Measurements from ENCODE around the gene ANK3.

The ANK3 gene

DNA sequence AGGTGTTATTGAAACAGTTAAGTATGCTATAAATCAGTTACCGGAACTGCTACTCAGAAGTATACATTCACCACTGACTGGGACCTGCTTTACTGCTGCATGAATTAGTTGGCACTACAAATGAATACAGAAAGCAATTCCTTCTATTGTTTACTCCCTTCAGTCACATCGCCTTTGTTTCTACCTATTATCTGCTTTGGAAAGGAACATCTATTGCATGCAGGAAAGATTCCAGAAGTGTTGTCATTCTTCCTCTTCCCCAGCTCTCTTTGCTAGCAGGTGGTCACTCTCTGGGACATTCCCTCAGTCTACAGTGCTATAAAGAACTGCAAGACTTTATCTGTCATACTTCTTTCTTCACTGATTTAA, 131.3 kb downstream of the ANK3 start:
- in situ Hi-C loops (cut with HindIII; ENCODE audit: low sequenced_read_pairs): no loop called here
- no peak for DNase-seq (ENCODE audit: low read depth)
- TF ChIP-seq, protein P1, sequence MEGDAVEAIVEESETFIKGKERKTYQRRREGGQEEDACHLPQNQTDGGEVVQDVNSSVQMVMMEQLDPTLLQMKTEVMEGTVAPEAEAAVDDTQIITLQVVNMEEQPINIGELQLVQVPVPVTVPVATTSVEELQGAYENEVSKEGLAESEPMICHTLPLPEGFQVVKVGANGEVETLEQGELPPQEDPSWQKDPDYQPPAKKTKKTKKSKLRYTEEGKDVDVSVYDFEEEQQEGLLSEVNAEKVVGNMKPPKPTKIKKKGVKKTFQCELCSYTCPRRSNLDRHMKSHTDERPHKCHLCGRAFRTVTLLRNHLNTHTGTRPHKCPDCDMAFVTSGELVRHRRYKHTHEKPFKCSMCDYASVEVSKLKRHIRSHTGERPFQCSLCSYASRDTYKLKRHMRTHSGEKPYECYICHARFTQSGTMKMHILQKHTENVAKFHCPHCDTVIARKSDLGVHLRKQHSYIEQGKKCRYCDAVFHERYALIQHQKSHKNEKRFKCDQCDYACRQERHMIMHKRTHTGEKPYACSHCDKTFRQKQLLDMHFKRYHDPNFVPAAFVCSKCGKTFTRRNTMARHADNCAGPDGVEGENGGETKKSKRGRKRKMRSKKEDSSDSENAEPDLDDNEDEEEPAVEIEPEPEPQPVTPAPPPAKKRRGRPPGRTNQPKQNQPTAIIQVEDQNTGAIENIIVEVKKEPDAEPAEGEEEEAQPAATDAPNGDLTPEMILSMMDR (IDR thresholded peaks at IDR 0.05; ENCODE audit: low read depth, low read length, missing control alignments): no peak
- H3K4me3 ChIP-seq (ENCODE audit: low read depth, low read length): no peak overlapping the region

GRCh38 chr10:60257767-60258428, 131.8 kb downstream of the ANK3 start:
- TF ChIP-seq, protein P1 (IDR thresholded peaks at IDR 0.05; ENCODE audit: low read depth, low read length, missing control alignments): no peak
- in situ Hi-C loops (cut with HindIII; ENCODE audit: low sequenced_read_pairs): no loop called here

GRCh38 chr10:60254776-60255175, 134.9 kb downstream of the ANK3 start:
- TF ChIP-seq, protein P1 (IDR thresholded peaks at IDR 0.05; ENCODE audit: low read depth, low read length, missing control alignments): no peak
- DNase-seq (ENCODE audit: low read depth): no peak
- no peak overlapping the region for H3K4me3 ChIP-seq (ENCODE audit: low read depth, low read length)
- in situ Hi-C loops (cut with HindIII; ENCODE audit: low sequenced_read_pairs): no loop called here

More at GRCh38 chr10:60257767-60258428, 131.8 kb downstream of the ANK3 start:
- H3K4me3 ChIP-seq (ENCODE audit: low read depth, low read length): no peak overlapping the region
- DNase-seq (ENCODE audit: low read depth): no peak

DNA sequence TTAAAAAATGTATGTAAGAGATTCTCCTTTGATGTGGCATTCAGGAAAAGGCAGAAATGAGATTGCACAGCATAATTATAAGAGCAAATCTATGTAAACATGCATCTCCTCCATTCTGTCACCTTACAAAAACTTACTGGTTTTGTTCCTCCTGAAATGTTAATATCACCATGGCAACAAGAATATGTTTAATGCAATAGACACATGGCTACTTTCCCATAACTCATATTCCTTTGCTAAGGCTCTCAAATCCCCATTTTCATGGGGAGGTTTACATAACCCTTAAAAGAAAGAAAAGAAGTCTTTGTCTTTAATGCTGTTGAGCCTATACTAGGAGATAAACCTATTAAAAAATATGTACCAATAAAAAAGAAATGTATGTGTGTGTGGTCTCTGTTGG, 136.2 kb downstream of the ANK3 start:
- TF ChIP-seq, protein P1 (IDR thresholded peaks at IDR 0.05; ENCODE audit: low read depth, low read length, missing control alignments): no peak
- in situ Hi-C loops (cut with HindIII; ENCODE audit: low sequenced_read_pairs): no loop called here
- no peak overlapping the region for H3K4me3 ChIP-seq (ENCODE audit: low read depth, low read length)
- DNase-seq (ENCODE audit: low read depth): no peak

DNA sequence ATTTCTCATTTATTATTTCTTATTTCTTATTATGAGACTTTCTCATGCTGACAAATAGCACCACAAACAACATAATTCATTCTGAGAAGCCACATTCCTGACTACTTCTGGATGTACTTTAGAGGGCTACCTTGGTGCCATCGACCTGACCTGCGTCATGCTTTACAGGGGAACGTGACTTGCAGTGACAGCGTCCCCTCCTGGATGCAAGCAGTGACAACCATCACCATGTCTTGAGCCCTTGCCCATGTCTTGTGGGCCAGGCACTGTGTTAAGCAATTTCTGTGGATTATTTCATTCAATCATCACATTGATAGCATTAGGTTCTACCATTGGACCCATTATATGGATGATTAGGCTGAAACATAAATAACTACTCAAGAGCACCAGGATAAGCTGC, 137.0 kb downstream of the ANK3 start:
- TF ChIP-seq, protein P1 (IDR thresholded peaks at IDR 0.05; ENCODE audit: low read depth, low read length, missing control alignments): no peak
- DNase-seq (ENCODE audit: low read depth): no peak
- no peak overlapping the region for H3K4me3 ChIP-seq (ENCODE audit: low read depth, low read length)
- in situ Hi-C loops (cut with HindIII; ENCODE audit: low sequenced_read_pairs): no loop called here

GRCh38 chr10:60246382-60246781, 143.3 kb downstream of the ANK3 start:
- TF ChIP-seq, protein P1 (IDR thresholded peaks at IDR 0.05; ENCODE audit: low read depth, low read length, missing control alignments): no peak
- in situ Hi-C loops (cut with HindIII; ENCODE audit: low sequenced_read_pairs): no loop called here
- DNase-seq (ENCODE audit: low read depth): no peak
- no peak overlapping the region for H3K4me3 ChIP-seq (ENCODE audit: low read depth, low read length)

Data from astrocyte of the cerebellum (primary cell).